ENCODE measurements around the gene CPSF3. TPM values are rescaled to one million over a fixed set of nuclear protein-coding genes. Genes with fewer than 3 reads are reported as not detected.

Gene CPSF3
- total and polyA plus RNA-seq, 2 donors (not counting 1 experiment from before 2014, with no cell fraction given): 13.0 to 28.4 TPM

GRCh38 chr2:9380702-9381628, 42.5 kb upstream of the CPSF3 start:
- H3K27ac ChIP-seq (ENCODE audit: low read length in 2 of 2): no peak overlapping the region
- H3K9me3 ChIP-seq (ENCODE audit: control extremely low read depth in 1 of 3, control insufficient read depth in 2 of 3, insufficient read depth in 1 of 3, low read length in 2 of 3): no peaks in the 10 kb centered on the region
- ATAC-seq (ENCODE audit: low read depth) (no peak), DNase-seq (no peak)
- H3K4me1 ChIP-seq (ENCODE audit: control insufficient read depth in 2 of 2, insufficient read depth in 2 of 2, low read length in 2 of 2): no peaks in the 10 kb centered on the region
- H2AFZ ChIP-seq (ENCODE audit: insufficient read depth, low read depth, low read length, poor library complexity, severe bottlenecking): no peak overlapping the region
- H3K79me2 ChIP-seq (ENCODE audit: control insufficient read depth, insufficient read depth, low read length): no peaks in the 10 kb centered on the region
- POLR2A ChIA-PET: no interaction called here
- no peak overlapping the region for H3K9ac ChIP-seq (ENCODE audit: low read length)
- Mint-ChIP-seq H3K9me3 (ENCODE audit: insufficient read depth) (no peaks in the 10 kb centered on the region), H3K4me3 (no peak overlapping the region), H3K4me1 (no peaks in the 10 kb centered on the region), H3K27ac (no peak overlapping the region), H3K27me3 (peaks cover 12% of the 10 kb centered on the region)
- no peaks in the 10 kb centered on the region for H3K36me3 ChIP-seq (replicated peaks in 1 of 2; ENCODE audit: control extremely low read depth in 1 of 2, control insufficient read depth in 1 of 2, extremely low read depth in 1 of 2, insufficient read depth in 2 of 2, low read length in 1 of 2)
- no peak overlapping the region for H3K4me3 ChIP-seq (ENCODE audit: control extremely low read depth in 1 of 5, extremely low read depth in 1 of 5, insufficient read depth in 1 of 5, low read depth in 2 of 5, low read length in 4 of 5)
- no peaks in the 10 kb centered on the region for H3K27me3 ChIP-seq (replicated peaks in 1 of 4; ENCODE audit: control extremely low read depth in 1 of 4, control insufficient read depth in 3 of 4, insufficient read depth in 4 of 4, low read length in 3 of 4)
- CTCF ChIA-PET: interaction anchor here (0.6 kb wide), 1 partner anchor 505 kb away, joined by 4 read pairs; no protein-coding TSS in a partner anchor
- H4K20me1 ChIP-seq (ENCODE audit: control insufficient read depth, insufficient read depth, low read length, poor library complexity, severe bottlenecking): no peaks in the 10 kb centered on the region
- no peak overlapping the region for H3K4me2 ChIP-seq (replicated peaks; ENCODE audit: low read depth, low read length, poor library complexity, severe bottlenecking)
- 94% methylated on average over 17 of the region's 18 CpGs for WGBS (ENCODE audit: insufficient coverage)
- TF ChIP-seq, protein P1, sequence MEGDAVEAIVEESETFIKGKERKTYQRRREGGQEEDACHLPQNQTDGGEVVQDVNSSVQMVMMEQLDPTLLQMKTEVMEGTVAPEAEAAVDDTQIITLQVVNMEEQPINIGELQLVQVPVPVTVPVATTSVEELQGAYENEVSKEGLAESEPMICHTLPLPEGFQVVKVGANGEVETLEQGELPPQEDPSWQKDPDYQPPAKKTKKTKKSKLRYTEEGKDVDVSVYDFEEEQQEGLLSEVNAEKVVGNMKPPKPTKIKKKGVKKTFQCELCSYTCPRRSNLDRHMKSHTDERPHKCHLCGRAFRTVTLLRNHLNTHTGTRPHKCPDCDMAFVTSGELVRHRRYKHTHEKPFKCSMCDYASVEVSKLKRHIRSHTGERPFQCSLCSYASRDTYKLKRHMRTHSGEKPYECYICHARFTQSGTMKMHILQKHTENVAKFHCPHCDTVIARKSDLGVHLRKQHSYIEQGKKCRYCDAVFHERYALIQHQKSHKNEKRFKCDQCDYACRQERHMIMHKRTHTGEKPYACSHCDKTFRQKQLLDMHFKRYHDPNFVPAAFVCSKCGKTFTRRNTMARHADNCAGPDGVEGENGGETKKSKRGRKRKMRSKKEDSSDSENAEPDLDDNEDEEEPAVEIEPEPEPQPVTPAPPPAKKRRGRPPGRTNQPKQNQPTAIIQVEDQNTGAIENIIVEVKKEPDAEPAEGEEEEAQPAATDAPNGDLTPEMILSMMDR (IDR thresholded peaks at IDR 0.05): no peak
- no peak for TF ChIP-seq EZH2 (IDR thresholded peaks at IDR 0.05; ENCODE audit: borderline replicate concordance, insufficient read depth, low read depth, low read length, poor library complexity, severe bottlenecking)
- intact Hi-C loops (cut with micrococcal nuclease): no loop called here

DNA sequence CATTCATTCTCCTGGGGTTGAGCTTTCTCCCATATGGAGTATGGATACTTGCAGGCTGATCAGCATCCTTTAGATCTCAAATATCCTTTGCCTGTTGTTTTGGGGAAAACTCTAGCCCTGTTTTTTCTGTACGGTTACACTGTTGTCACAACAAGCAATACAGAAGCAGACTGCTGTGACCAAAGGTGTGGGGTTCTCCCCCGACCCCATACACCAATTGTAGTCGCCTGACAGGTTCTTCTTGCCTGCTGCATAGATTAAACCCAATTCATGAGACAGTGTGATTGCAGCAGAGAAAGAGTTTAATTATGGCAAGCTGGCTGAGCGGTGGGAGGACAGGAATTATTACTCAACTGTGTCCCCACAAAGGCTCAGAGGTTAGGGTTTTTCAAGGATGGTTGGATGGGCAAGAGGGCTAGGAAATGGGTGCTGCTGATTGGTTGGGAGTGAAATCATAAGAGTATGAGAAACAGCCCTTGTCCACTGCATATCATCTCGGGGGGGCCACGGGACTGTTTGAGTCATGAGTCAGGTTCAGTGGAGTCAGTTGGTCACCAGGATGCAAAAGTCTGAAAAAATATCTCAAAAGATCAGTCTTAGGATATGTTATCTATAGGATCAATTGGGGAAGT, 40.7 kb upstream of the CPSF3 start:
- Histone ChIP-seq H3K9me3 (ENCODE audit: control extremely low read depth in 1 of 3, control insufficient read depth in 2 of 3, insufficient read depth in 1 of 3, low read length in 2 of 3) (no peaks in the 10 kb centered on the region), H4K20me1 (ENCODE audit: control insufficient read depth, insufficient read depth, low read length, poor library complexity, severe bottlenecking) (no peaks in the 10 kb centered on the region), H3K27ac (ENCODE audit: low read length in 2 of 2) (no peak overlapping the region), H3K79me2 (ENCODE audit: control insufficient read depth, insufficient read depth, low read length) (no peaks in the 10 kb centered on the region), H2AFZ (ENCODE audit: insufficient read depth, low read depth, low read length, poor library complexity, severe bottlenecking) (no peak overlapping the region), H3K4me2 (replicated peaks; ENCODE audit: low read depth, low read length, poor library complexity, severe bottlenecking) (no peak overlapping the region), H3K9ac (ENCODE audit: low read length) (no peak overlapping the region), H3K4me1 (ENCODE audit: control insufficient read depth in 2 of 2, insufficient read depth in 2 of 2, low read length in 2 of 2) (no peaks in the 10 kb centered on the region), H3K4me3 (ENCODE audit: control extremely low read depth in 1 of 5, extremely low read depth in 1 of 5, insufficient read depth in 1 of 5, low read depth in 2 of 5, low read length in 4 of 5) (no peak overlapping the region), H3K27me3 (replicated peaks in 1 of 4; ENCODE audit: control extremely low read depth in 1 of 4, control insufficient read depth in 3 of 4, insufficient read depth in 4 of 4, low read length in 3 of 4) (no peaks in the 10 kb centered on the region), H3K36me3 (replicated peaks in 1 of 2; ENCODE audit: control extremely low read depth in 1 of 2, control insufficient read depth in 1 of 2, extremely low read depth in 1 of 2, insufficient read depth in 2 of 2, low read length in 1 of 2) (no peaks in the 10 kb centered on the region)
- intact Hi-C loops (cut with micrococcal nuclease): no loop called here
- no peak overlapping the region for H3K4me3 Mint-ChIP-seq
- 100% methylated on average over 4 of the region's 6 CpGs for WGBS (ENCODE audit: insufficient coverage)
- DNase-seq: no peak
- no peaks in the 10 kb centered on the region for H3K4me1 Mint-ChIP-seq
- H3K27ac Mint-ChIP-seq: no peak overlapping the region
- H3K27me3 Mint-ChIP-seq: peaks cover 7% of the 10 kb centered on the region
- ChIA-PET POLR2A (no interaction called here), CTCF (no interaction called here)
- H3K9me3 Mint-ChIP-seq (ENCODE audit: insufficient read depth): no peaks in the 10 kb centered on the region
- no peak for TF ChIP-seq EZH2 (IDR thresholded peaks at IDR 0.05; ENCODE audit: borderline replicate concordance, insufficient read depth, low read depth, low read length, poor library complexity, severe bottlenecking)
- TF ChIP-seq, protein P1 (IDR thresholded peaks at IDR 0.05): no peak
- ATAC-seq (ENCODE audit: low read depth): no peak

Measured in B cell (primary cell).